ENCODE data around the gene KCNA1. TPM values are rescaled to one million over a fixed set of nuclear protein-coding genes. Genes with fewer than 3 reads are reported as not detected.

KCNA1 gene
- total RNA-seq, 1 experiment from 2014 or later: 0.98 TPM

GRCh38 chr12:4932576-4932975, 22.9 kb downstream of the KCNA1 start:
- Histone ChIP-seq H4K20me1 (ENCODE audit: control insufficient read depth, insufficient read depth, insufficient read length) (no peaks in the 10 kb centered on the region), H3K27me3 (ENCODE audit: insufficient read depth, low read length) (no peaks in the 10 kb centered on the region), H3K4me1 (ENCODE audit: insufficient read depth, low read length) (no peaks in the 10 kb centered on the region), H3K9me3 (ENCODE audit: control insufficient read depth, low read depth, low read length) (no peaks in the 10 kb centered on the region), H4K91ac (ENCODE audit: insufficient read length, low read depth, low read length) (no peak overlapping the region), H2BK120ac (ENCODE audit: low read depth, low read length, poor library complexity, severe bottlenecking) (no peak overlapping the region), H3K9ac (ENCODE audit: extremely low read depth, insufficient read length, low read length) (no peak overlapping the region), H2BK15ac (ENCODE audit: low read depth, low read length) (no peak overlapping the region), H2AK5ac (ENCODE audit: insufficient read length, low read length) (no peak overlapping the region), H2AFZ (ENCODE audit: low read length) (no peak overlapping the region), H3K79me1 (ENCODE audit: insufficient read depth, low read depth, low read length, poor library complexity, severe bottlenecking) (no peaks in the 10 kb centered on the region), H2BK5ac (ENCODE audit: insufficient read length, low read length) (no peak overlapping the region), H3K79me2 (ENCODE audit: insufficient read depth, low read length) (no peaks in the 10 kb centered on the region), H2BK12ac (ENCODE audit: insufficient read length, low read depth, low read length) (no peak overlapping the region), H3K56ac (ENCODE audit: insufficient read length, low read depth, low read length) (no peak overlapping the region), H3K14ac (ENCODE audit: insufficient read depth, low read length) (no peak overlapping the region), H3K23ac (ENCODE audit: insufficient read length, low read depth, low read length) (no peak overlapping the region), H3K27ac (ENCODE audit: insufficient read length, low read depth, low read length) (no peak overlapping the region), H3K4ac (ENCODE audit: low read depth, low read length) (no peak overlapping the region), H3K23me2 (ENCODE audit: insufficient read length, low read depth, low read length, poor library complexity, severe bottlenecking) (no peaks in the 10 kb centered on the region), H3K18ac (ENCODE audit: insufficient read length, low read depth, low read length) (no peak overlapping the region), H2BK20ac (ENCODE audit: low read depth, low read length, poor library complexity, severe bottlenecking) (no peak overlapping the region), H4K8ac (replicated peaks; ENCODE audit: insufficient read length, low read depth, low read length) (no peak overlapping the region), H3T11ph (ENCODE audit: low read length) (no peak overlapping the region), H3K4me2 (ENCODE audit: insufficient read depth, insufficient read length, low read length) (no peak overlapping the region), H4K5ac (ENCODE audit: insufficient read length, low read depth, low read length) (no peak overlapping the region)
- Mint-ChIP-seq H3K36me3 (ENCODE audit: insufficient read depth in 1 of 3, low read depth in 3 of 3) (no peaks in the 10 kb centered on the region), H3K4me3 (no peak overlapping the region), H3K27ac (no peak overlapping the region), H3K4me1 (no peaks in the 10 kb centered on the region), H3K9me3 (no peaks in the 10 kb centered on the region), H3K27me3 (ENCODE audit: low read depth) (peaks cover 20% of the 10 kb centered on the region)
- no peak for DNase-seq
- TF ChIP-seq CTCF (conservative IDR thresholded peaks at IDR 0.05): no peak
- WGBS (ENCODE audit: extremely low coverage, insufficient read length, low lambda C conversion rate): no CpG with 5 or more reads among the region's 6 CpGs
